HCEC 1CT (cell line): ENCODE results near the gene BAG1.

Experiments
- DNase-seq: peaks from one replicate; pipeline ENCODE4 v3.0.0-alpha.2; 2017

The BAG1 gene

GRCh38 chr9:33264473-33265177 is at the start of gene BAG1, which contains the start of gene CHMP5:
Gene BAG1 (minus strand): TSS chr9:33264708.
Gene CHMP5 (plus strand): TSS chr9:33265049. CDS start chr9:33265079, 30 bp downstream.
- DNase-seq, result peak; percentile 99

DNA sequence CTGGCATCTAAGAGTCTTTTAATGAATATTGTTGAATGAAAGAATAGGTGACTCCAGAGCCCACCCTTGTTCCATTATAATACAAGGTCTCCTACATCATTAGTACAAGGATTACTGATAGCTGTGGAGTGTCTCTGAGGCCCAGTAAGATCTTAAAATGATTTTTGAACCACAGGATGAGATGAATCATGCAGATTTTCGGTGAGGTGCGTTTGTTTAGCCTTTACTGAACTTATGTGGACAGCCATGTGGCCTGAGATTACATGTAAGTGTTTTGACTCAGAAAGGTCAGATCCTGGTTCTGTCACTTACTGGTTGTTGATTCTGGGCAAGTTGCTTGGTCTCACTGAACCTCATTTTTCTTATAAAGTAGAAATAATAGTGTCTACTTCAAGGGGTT is 47.4 kb upstream of the BAG1 start:
- DNase-seq, result peak; percentile 52

DNA sequence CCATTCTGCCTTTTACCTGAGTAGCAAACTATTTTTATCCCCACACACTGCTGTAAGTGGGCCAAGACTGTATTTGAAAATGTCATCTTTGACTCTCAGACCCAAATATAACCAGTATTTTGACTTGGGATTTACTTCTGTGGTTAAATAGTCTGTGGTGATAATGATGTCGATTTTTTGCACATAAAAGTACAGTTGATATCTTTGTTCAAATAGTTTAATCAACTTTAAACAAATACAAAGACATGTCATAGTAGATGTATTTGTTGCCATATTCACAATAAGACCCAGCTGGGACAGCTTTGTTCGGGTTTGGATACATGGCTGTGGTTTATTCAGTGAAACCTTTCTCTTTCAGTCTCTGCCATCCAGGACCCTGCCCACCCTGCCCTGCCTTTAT is 46.2 kb upstream of the BAG1 start:
- no peak for DNase-seq

DNA sequence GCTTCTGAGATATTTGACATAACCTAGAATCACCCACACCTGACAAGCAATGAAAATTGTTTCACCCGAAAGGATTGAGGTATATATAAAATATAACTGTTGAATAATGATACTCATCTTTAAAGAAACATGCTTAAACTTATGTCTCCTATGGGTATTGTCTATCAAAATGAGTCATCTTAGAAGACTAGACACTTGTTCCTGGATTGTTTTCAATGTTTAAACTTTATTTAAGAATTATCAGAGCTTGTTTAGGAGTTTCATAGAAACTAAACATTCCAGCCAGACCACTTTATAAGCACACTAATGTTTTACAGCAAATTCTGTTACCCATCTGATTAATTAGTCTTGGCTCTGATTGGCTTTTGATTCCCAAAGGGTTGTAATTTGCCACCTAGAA is 45.4 kb upstream of the BAG1 start:
- no peak for DNase-seq

GRCh38 chr9:33307067-33307466 is 42.6 kb upstream of the BAG1 start:
- no peak for DNase-seq

DNA sequence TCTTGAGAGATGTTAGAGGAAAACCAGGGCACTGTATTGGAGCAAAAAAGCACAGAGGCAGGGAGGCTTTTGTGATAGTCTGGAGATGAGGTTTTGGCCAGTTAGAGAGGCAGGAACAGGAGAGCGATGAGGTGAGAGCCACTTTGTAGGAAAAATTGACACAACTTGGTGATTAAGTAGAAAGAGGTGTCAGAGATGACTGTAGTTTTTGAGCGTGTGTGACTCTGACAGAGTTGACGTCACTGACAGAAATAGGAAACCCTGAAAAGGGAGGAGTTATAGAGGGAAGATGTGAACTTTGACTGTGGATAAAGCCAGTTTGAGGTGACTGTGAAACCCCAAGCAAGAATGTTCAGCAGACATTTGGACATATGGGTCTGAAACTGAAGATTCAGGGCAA is 41.5 kb upstream of the BAG1 start:
- DNase-seq, result no peak

GRCh38 chr9:33304362-33304761 is 39.9 kb upstream of the BAG1 start:
- DNase-seq, result no peak

DNA sequence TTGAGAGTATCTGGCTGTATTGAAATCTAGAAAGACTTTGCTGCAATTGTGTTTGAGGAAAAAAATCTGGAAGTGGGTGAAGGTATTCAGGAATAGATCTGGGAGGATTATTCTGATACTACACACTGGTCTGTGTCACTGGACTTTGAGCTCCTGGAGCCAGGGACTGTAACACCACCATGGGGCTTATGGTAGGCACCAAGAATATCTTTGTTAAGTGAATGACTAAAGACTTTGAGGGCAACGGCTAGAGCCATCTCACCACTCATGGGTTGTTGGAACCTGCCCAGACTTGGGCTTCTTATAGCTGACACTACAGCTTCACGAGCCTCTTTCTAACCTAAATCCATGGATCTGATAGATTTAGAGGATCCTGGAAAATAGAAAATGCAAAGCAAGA is 36.0 kb upstream of the BAG1 start:
- no peak for DNase-seq

GRCh38 chr9:33297432-33297831 is 32.9 kb upstream of the BAG1 start:
- DNase-seq, result no peak

DNA sequence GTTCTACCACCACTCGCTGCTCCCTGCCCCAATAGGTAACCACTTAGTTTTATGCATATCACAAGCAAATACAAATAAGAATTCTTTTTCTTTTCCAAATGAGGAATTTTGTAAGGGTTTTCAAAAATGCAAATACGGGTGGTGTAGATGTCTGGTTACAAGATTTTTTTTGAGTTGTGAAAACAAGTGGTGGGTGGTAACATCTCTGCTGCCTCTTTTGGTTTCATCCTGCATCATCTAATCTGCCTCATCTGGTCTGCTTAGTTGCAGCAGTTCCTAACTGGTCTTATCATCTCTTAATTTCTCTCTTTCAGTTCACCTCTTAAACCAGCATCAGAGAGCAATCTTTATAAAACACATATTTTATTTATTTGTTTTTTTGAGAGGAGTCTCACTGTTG is 31.1 kb upstream of the BAG1 start:
- no peak for DNase-seq

DNA sequence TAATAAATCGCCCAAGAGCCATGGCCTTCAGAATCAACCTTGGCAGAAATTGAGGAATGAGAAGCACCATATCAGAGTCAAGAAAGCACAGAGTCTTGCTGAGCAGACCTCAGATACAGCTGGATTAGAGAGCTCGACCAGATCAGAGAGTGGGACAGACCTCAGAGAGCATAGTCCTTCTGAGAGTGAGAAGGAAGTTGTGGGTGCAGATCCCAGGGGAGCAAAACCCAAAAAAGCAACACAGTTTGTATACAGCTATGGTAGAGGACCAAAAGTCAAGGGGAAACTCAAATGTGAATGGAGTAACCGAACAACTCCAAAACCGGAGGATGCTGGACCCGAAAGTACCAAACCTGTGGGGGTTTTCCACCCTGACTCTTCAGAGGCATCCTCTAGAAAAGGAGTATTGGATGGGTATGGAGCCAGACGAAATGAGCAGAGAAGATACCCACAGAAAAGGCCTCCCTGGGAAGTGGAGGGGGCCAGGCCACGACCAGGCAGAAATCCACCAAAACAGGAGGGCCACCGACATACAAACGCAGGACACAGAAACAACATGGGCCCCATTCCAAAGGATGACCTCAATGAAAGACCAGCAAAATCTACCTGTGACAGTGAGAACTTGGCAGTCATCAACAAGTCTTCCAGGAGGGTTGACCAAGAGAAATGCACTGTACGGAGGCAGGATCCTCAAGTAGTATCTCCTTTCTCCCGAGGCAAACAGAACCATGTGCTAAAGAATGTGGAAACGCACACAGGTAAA is 30.3 kb upstream of the BAG1 start:
- DNase-seq, result no peak

GRCh38 chr9:33293782-33294181 is 29.3 kb upstream of the BAG1 start:
- no peak for DNase-seq

GRCh38 chr9:33291901-33292300 is 27.4 kb upstream of the BAG1 start:
- no peak for DNase-seq

DNA sequence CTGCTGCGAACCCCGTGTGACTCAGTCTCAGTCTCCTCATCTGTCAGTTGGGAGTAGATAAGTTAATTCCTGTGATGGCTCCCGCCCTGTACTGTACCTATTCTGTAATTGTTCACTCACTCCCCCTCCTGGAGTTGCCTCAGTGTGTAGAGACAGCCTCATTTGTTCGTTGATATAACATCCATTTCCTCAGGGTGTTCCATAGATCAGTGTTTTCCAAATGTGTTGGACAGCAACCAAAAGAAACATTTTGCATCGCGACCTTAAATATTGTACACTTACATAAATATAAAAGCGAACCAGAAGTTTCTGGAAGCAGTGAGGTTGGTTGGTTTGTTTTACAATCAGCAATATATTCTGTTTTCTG is 26.5 kb upstream of the BAG1 start:
- no peak for DNase-seq

GRCh38 chr9:33290247-33291030 is 25.9 kb upstream of the BAG1 start, which contains the start of gene NFX1:
Gene NFX1 (plus strand): TSS chr9:33290516. CDS start chr9:33290573, 57 bp downstream.
- peak; percentile 95 for DNase-seq

DNA sequence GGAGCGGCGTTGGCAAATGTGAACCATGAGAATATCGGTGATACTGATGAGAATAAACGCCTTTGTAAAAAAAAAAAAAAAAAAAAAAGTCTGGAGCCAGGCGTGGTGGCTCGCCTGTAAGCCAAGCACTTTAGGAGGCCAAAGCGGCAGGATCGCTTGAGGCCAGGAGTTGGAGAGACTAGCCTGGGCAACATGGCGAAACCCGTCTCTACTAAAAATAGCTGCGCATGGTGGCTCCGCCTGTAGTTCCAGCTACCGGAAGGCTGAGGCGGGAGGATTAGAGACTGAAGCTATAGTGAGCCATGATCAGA is 25.4 kb upstream of the BAG1 start:
- no peak for DNase-seq

- DNase-seq, result no peak
These were observed 25.0 kb upstream of the BAG1 start for GRCh38 chr9:33289496-33289895.

GRCh38 chr9:33288828-33289483 is 24.4 kb upstream of the BAG1 start:
- DNase-seq, result no peak

DNA sequence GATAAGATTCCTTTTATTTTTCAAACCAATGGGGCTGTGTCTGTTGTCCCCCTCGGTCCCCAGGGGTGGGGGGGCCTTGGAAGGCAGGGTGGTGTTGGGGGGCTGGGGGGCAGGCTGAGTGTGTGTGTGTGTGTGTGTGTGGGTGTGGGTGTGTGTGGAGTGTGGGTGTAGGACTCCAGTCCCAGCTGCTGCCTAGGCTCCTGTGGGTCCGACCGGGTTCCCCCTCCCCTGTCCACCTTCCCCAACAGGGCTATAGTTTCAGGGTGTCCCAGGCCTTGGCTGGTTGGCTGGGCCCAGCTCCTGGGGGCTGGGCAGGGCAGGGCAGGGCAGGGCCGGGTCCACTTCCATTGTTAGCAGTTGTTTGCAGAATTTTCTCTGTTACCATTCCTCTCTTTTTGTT is 23.7 kb upstream of the BAG1 start:
- no peak for DNase-seq

GRCh38 chr9:33287087-33287490 is 22.6 kb upstream of the BAG1 start:
- DNase-seq, result peak; percentile 60

DNA sequence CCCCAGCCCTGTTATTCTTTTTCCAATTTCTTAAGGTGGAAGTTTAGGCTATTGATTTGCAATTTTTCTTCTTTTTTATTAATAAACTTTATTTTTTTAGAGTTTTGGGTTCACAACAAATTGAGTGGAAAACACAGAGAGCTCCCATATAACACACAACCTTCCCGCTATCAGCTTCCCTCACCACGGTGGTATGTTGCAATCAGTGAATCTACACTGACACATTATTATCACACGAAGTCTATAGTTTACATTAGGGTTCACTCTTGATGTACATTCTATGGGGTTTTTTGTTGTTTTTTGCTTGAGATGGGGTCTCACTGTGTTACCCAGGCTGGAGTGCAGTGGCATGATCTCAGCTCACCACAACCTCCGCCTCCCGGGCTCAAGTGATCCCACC is 21.0 kb upstream of the BAG1 start:
- no peak for DNase-seq

- no peak for DNase-seq
These were observed 13.0 kb upstream of the BAG1 start for GRCh38 chr9:33277484-33277883.

DNA sequence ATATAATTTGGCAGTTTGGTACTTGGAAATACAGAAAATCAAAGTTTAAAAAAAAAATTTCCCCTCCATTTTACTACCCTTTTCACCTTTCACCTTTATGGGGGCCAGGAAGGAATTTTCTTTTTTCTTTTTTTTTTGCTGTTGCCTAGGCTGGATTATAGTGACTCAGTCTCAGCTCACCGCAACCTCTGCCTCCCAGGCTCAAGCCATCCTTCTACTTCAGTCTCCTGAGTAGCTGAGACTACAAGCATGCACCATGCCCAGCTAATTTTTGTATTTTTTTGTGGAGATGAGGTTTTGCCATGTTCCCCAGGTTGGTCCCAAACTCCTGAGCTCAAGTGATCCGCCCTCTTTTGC is 9.4 kb upstream of the BAG1 start:
- DNase-seq, result peak; percentile 31
